Small intestine (tissue), 7 donors: ENCODE data around the gene DBP. TPM values are rescaled to one million over a fixed set of nuclear protein-coding genes. Genes with fewer than 3 reads are reported as not detected.

Experiments
- DNase-seq, 2 donors: peaks; one replicate each; pipeline versions ENCODE4 v3.0.0 to v3.0.0-alpha.2; 2013
- FAIRE-seq: peaks from 2 replicates; lab custom pipeline; 2012; peaks lifted over from hg19 to GRCh38; lab: Jason Lieb, UNC
- H3K27ac ChIP-seq, 3 donors: one replicate each; pipeline ENCODE4 v1.5.1; 2013; ENCODE audit warnings: low read length in 2 of 3, mild to moderate bottlenecking in 2 of 3, control low read depth in 1 of 3, inconsistent platforms in 1 of 3, low read depth in 1 of 3, moderate library complexity in 1 of 3
- H3K27me3 ChIP-seq, 3 donors: one replicate each; pipeline ENCODE4 v1.6.1; 2013; ENCODE audit warnings: low read length in 3 of 3, inconsistent platforms in 1 of 3; ENCODE audit not compliant: control insufficient read depth in 3 of 3, insufficient read depth in 3 of 3
- H3K36me3 ChIP-seq, 3 donors: one replicate each; pipeline ENCODE4 v1.6.1; 2013; ENCODE audit warnings: low read length in 3 of 3, inconsistent platforms in 1 of 3, low read depth in 1 of 3, mild to moderate bottlenecking in 1 of 3, moderate library complexity in 1 of 3; ENCODE audit not compliant: control insufficient read depth in 3 of 3, insufficient read depth in 2 of 3
- H3K4me1 ChIP-seq, 3 donors: one replicate each; pipeline ENCODE4 v1.6.1; 2013; ENCODE audit warnings: low read length in 2 of 3, inconsistent platforms in 1 of 3, low read depth in 1 of 3, mild to moderate bottlenecking in 1 of 3, moderate library complexity in 1 of 3; ENCODE audit not compliant: control insufficient read depth in 3 of 3, insufficient read depth in 2 of 3
- H3K4me3 ChIP-seq, 3 donors: one replicate each; pipeline ENCODE4 v1.5.1; 2013; ENCODE audit warnings: low read length in 3 of 3, control low read depth in 1 of 3, inconsistent platforms in 1 of 3, low read depth in 1 of 3, mild to moderate bottlenecking in 1 of 3, moderate library complexity in 1 of 3
- H3K9me3 ChIP-seq, 2 donors: one replicate each; pipeline ENCODE4 v1.6.1; 2013; ENCODE audit warnings: low read depth in 1 of 2, low read length in 1 of 2; ENCODE audit not compliant: control insufficient read depth in 2 of 2, insufficient read depth in 1 of 2
- WGBS, 3 donors: extraction: QIAGEN DNeasy Blood & Tissue Kit; methylation state at CpG; one replicate each; pipeline ENCODE4 v1.1.7; 2013; 5-methylcytosine and 5-hydroxymethylcytosine counted together
- polyA plus RNA-seq, 4 donors: library from polyadenylated mRNA; stranded (reverse) in 3 of 4; unstranded in 1 of 4; fragments of 200-250 nt in 3 of 4; fragments of 120-200 nt in 1 of 4; gene quantifications; one replicate each; pipeline versions ENCODE4 v1.2.1 to v1.2.3, GENCODE V29; 2013
- donor health status: healthy with polysubstance abuse.
- donor health status: control.
- donor health status: control.
- donor health status: Bipolar disorder and iron deficiency.
- donor health status: healthy.

The DBP gene
- polyA plus RNA-seq, 4 donors: 7.1 to 40.3 (median 23.9) TPM

DNA sequence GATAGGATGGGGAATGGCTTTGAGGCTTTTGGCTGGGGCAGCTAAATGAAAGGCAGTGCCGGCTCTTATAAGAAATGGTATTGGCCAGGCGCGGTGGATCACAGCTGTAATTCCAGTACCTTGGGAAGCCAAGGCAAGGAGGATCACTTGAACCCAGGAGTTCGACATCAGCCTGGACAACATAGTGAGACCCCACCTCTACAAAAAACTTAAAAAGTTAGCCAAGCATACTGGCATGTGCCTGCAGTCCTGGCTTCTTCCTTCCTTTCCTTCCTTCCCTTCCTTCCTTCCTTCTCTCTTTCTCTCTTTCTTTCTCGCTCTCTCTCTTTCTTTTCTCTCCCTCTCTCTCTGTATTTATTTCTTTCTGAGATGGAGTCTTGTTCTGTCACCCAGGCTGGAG, 5.7 kb upstream of the DBP start:
- H3K4me1 ChIP-seq: peaks cover 3 to 27% (median 5%) of the 10 kb centered on the region in 3 donors
- H3K4me3 ChIP-seq: no peak overlapping the region
- no peaks in the 10 kb centered on the region for H3K9me3 ChIP-seq
- H3K36me3 ChIP-seq: no peaks in the 10 kb centered on the region
- no peak for FAIRE-seq
- H3K27me3 ChIP-seq: peaks cover 0 to 8% (median 0%) of the 10 kb centered on the region in 3 donors
- DNase-seq: no peak
- 89 to 94% (median 90%) methylated on average over 5 of the region's 5 CpGs for WGBS, 3 donors
- no peak overlapping the region for H3K27ac ChIP-seq

DNA sequence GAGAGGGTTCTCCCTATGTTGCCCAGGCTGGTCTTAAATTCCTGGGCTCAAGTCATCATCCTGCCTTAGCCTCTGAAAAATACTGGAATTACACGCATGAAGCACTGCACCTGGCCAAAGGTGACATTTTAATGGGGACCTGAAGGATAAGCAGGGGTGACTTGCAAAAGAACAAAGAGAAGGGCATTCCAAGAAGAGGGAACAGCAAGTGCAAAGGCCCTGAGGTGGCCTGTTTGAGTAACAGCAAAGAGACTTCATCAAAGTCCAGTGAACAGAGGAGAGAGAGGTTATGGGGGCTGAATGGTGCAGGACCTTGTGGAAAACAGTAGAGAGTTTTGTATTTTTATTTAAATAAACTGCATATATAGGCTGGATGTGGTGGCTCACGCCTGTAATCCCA, 4.7 kb upstream of the DBP start:
- H3K9me3 ChIP-seq: no peaks in the 10 kb centered on the region
- H3K36me3 ChIP-seq: no peaks in the 10 kb centered on the region
- H3K27me3 ChIP-seq: peaks cover 0 to 8% (median 0%) of the 10 kb centered on the region in 3 donors
- DNase-seq (no peak), FAIRE-seq (no peak)
- no peak overlapping the region for H3K27ac ChIP-seq
- no peak overlapping the region for H3K4me3 ChIP-seq
- WGBS, 3 donors: 86 to 89% (median 88%) methylated on average over 2 of the region's 2 CpGs
- H3K4me1 ChIP-seq: peaks cover 3 to 27% (median 5%) of the 10 kb centered on the region in 3 donors

DNA sequence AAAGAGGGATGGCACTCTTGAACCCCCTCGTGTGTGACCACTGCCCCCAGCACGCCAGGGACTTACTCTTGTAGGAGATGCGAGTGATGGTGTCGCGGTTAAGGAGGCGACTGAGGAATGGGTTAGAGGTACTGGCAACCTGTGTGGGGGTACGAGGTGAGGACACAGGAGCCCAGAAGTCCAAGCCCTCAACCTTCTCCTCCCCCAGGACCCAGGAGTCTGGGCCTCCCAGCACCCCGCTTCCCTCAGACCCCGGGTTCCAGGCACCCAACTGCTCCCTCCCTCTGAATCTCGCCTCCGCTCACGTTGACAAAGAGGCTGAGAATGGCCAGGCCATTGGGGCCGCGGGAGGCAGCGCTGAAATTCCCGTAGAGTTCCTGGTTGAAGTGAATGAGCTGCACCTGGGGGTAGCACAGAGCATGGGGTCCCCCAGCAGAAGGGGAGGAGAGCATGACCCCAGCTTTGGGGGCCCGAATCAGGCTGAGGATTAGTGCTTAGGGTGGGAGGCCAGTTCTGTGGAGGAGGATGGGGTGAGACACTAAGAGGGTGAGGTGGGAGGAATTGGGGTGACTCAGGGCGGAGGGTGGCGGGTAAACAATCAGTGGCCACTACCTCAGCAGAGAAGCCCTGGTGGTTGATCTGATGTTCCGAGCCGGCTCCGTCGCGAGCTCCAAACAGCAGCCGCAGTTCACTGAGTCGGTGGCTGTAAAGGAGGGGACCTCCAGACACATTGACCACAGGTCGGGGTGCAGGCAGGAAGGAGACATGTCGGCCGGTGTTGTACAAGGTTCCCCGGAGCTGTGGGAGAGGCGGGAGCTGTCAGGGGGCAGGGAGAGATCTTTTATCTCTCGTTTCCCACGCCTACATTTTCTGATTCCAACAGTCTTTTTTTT, 2.5 kb upstream of the DBP start:
- WGBS, 3 donors: 44 to 62% (median 51%) methylated on average over 33 of the region's 33 CpGs
- H3K4me1 ChIP-seq: peaks cover 6 to 25% (median 7%) of the 10 kb centered on the region in 3 donors
- DNase-seq: peak; percentile 51 to 64
- H3K9me3 ChIP-seq: no peaks in the 10 kb centered on the region
- peak overlapping the region in 2 of 3 donors; percentile 12 to 16 for H3K4me3 ChIP-seq
- H3K27ac ChIP-seq: peak overlapping the region in 2 of 3 donors; percentile 27 to 39
- peaks cover 0 to 5% (median 0%) of the 10 kb centered on the region in 3 donors for H3K27me3 ChIP-seq
- no peaks in the 10 kb centered on the region for H3K36me3 ChIP-seq
- no peak for FAIRE-seq

DNA sequence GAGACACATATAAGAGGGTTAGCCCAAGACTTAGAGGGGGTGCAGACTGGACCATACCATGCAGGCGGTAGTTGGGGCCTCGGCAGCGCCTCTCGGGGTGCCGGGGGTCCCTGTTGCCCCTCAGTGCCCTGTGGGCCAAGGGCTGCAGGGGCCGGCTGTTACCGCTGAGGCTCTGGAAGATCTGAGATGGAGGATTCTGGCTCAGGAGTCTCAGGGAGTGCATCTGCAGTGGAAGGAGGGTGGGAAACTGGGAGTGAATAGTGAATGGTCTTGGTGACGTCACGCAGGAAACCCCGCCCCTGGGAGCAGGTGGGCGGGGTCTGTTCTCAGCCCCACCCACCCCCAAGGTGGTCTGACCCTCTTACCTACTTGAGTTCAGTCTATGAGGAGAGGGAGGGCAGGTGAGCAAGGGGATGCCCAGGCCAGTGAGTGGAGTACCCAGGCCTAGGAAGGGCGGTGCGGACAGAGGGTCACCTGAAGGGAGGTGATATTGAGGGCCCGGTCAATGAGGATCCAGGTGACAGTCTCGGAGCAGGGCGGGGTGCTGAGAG, 1.7 kb upstream of the DBP start:
- Histone ChIP-seq H3K4me3 (no peak overlapping the region), H3K36me3 (no peaks in the 10 kb centered on the region), H3K27me3 (peaks cover 0 to 5% (median 0%) of the 10 kb centered on the region in 3 donors), H3K9me3 (no peaks in the 10 kb centered on the region), H3K4me1 (peaks cover 7 to 32% (median 11%) of the 10 kb centered on the region in 3 donors), H3K27ac (peak overlapping the region; percentile 78 to 92 (median 86))
- WGBS, 3 donors: 76 to 79% (median 78%) methylated on average over 15 to 16 of the region's 16 CpGs
- FAIRE-seq (no peak), DNase-seq (peak in 1 of 2 donors; percentile 26)

DNA sequence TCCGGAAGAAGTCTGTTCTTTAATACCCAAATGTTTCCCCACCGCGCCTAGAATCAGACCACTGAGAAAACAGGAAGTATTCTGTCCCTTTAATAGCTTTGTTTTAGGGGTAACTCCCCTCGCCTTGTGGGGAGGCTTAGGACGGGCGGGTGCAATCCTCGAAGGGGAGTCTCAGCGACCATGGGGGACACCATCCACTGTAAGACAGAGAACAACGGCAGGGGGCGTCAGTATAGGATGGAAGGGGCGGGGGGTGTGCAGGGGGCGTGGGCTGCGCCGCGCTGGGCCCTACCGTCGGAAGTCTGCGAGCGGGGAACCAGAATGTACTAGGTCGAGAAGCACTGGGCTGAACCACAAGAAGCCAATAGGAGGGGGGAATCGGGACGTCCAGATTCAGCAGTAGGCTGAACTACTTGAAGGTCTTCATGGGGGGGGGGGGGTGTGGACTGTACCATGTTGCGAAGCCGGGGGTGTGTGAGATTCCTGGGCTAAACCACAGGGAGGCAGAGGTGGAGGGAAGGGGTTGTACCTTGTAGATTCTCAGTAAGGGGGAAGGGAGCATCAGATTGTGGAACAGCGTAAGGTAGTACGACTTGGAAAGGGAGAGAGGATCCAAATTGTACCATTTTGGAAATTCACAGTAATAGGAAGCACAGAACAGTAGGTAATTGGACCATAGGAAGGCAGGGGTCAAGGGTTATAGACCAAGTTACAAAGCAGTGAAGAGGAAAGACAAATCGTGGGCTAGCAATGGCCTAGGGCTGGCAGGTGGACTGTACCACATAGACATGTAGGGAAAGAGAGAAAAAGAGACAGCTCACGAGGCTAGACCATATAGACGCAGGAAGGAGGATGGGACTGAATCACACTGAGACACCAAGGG, 1.0 kb upstream of the DBP start:
- H3K27me3 ChIP-seq: peaks cover 0 to 5% (median 0%) of the 10 kb centered on the region in 3 donors
- 5 to 9% (median 7%) methylated on average over 28 to 29 of the region's 29 CpGs for WGBS, 3 donors
- H3K9me3 ChIP-seq: no peaks in the 10 kb centered on the region
- H3K36me3 ChIP-seq: no peaks in the 10 kb centered on the region
- peak overlapping the region in 2 of 3 donors; percentile 50 to 94 for H3K4me3 ChIP-seq
- DNase-seq: peak; percentile 90 to 93
- peaks cover 7 to 39% (median 16%) of the 10 kb centered on the region in 3 donors for H3K4me1 ChIP-seq
- FAIRE-seq: no peak
- H3K27ac ChIP-seq: peak overlapping the region; percentile 78 to 92 (median 86)

DNA sequence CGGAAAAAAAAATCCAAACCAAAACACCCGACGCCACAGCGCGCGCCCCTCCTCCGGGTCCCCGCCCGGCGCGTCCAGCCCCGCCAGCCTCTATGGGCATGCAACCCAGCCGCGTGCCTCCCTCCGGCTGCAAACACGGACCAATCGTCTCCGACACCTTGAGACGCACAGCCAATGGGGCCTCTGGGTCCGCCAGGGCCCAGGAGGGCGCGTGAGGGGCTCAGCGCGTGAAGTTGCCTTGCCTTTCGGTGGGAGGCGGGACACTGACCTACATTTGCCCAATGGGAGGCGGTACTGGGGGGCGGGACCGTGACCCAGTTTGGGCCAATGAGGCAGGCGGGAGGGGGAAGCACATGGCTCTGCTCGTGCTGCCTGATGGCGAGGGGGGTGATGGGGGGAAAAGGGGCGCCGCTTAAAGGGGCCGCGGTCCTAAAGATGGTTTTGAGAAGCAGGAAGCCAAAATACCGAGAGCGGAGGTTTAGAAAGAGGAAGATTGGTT, 319 bp upstream of the DBP start:
- Histone ChIP-seq H3K36me3 (no peaks in the 10 kb centered on the region), H3K27me3 (peaks cover 0 to 5% (median 0%) of the 10 kb centered on the region in 3 donors), H3K4me1 (peaks cover 7 to 46% (median 16%) of the 10 kb centered on the region in 3 donors), H3K9me3 (no peaks in the 10 kb centered on the region), H3K27ac (peak overlapping the region; percentile 78 to 92 (median 86)), H3K4me3 (peak overlapping the region in 2 of 3 donors; percentile 50 to 94)
- WGBS, 3 donors: 0 to 1% (median 1%) methylated on average over 35 to 38 of the region's 38 CpGs
- peak; percentile 99 for DNase-seq
- no peak for FAIRE-seq

DNA sequence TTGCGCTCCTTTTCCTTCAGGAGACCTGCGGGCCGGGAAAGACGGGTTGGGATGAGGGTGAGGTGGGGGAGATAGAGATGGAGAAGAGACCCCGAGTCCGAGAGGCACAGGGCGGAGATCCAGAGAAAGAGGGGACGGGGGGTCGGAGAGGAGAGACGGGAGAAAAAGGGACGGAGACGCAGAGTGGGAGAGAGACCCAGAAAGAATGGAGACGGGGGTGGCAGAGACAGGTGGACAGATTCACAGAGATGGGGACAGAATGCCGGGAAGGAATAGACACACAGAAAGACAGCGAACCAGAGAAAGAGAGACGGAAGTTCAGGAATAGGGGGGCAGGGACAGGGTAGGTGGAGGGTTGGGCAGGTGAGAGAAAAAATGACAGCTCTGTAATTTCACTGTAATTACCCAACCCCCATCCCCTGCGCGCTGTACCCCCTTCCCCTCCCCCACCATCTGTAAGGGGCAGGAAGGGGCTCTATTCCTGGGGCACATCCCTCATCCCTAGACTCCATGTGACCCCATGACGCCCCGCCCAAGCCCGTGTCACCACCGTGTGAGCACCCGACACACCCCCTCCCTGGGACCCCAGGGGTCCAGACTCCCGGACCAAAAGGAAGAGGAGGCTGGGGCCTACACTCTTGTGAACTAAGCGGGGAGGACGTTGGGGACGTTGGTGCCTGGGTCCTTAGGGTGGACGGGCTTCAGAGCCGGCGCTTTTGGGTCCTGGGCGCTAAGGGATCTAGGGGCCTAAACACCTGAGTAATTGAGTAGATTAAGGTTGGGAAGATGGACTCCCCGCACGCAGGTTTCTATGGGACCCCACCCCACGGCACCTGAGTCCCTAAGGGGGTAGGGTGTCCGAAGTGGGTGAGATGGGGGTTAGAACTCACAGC, 967 bp downstream of the DBP start:
- H3K27ac ChIP-seq: peak overlapping the region; percentile 78 to 92 (median 86)
- 0 to 2% (median 1%) methylated on average over 33 to 35 of the region's 35 CpGs for WGBS, 3 donors
- peaks cover 0 to 5% (median 0%) of the 10 kb centered on the region in 3 donors for H3K27me3 ChIP-seq
- no peaks in the 10 kb centered on the region for H3K9me3 ChIP-seq
- FAIRE-seq (no peak), DNase-seq (peak; percentile 48 to 63)
- H3K36me3 ChIP-seq: peaks cover 0 to 5% (median 0%) of the 10 kb centered on the region in 3 donors
- H3K4me3 ChIP-seq: peak overlapping the region; percentile 50 to 94 (median 67)
- H3K4me1 ChIP-seq: peaks cover 7 to 54% (median 16%) of the 10 kb centered on the region in 3 donors
